GM12865 (cell line): ENCODE measurements around the gene DLG2.

Experiments used
- DNase-seq: peaks from one replicate; pipeline ENCODE4 v3.0.0; 2010; ENCODE audit warnings: low read depth
- H3K4me3 ChIP-seq: 2 replicates; pipeline ENCODE4 v1.5.1; 2011; ENCODE audit warnings: mild to moderate bottlenecking, low read depth, low read length, control low read depth
- TF ChIP-seq, protein P1 (sequence below): IDR thresholded peaks from 2 replicates; pipeline ENCODE4 v1.5.1; 2011; ENCODE audit warnings: low read length, control low read depth, low read depth, inconsistent platforms; ENCODE audit not compliant: insufficient read depth; ENCODE audit errors: missing control alignments

The DLG2 gene

DNA sequence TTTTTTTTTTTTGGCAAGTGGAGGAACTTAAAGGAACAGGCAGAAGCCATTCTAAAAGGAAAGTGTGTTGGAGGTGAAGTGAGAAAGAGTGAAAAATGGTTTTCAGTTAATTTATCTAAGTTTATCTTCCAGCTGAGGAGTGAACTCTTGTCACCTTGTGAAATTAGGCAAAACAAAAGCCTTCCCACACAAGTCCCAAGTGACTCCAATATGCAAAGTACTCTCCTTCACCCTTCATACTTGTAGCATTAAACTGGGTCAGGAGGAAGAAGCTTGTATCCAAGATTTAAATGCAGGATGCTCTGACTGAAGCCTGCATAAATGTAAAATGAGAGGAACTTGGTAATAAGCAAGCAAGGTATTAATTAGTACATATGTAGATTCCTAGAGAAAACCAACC is 796.8 kb downstream of the DLG2 start:
- TF ChIP-seq, protein P1, sequence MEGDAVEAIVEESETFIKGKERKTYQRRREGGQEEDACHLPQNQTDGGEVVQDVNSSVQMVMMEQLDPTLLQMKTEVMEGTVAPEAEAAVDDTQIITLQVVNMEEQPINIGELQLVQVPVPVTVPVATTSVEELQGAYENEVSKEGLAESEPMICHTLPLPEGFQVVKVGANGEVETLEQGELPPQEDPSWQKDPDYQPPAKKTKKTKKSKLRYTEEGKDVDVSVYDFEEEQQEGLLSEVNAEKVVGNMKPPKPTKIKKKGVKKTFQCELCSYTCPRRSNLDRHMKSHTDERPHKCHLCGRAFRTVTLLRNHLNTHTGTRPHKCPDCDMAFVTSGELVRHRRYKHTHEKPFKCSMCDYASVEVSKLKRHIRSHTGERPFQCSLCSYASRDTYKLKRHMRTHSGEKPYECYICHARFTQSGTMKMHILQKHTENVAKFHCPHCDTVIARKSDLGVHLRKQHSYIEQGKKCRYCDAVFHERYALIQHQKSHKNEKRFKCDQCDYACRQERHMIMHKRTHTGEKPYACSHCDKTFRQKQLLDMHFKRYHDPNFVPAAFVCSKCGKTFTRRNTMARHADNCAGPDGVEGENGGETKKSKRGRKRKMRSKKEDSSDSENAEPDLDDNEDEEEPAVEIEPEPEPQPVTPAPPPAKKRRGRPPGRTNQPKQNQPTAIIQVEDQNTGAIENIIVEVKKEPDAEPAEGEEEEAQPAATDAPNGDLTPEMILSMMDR, result no peak
- H3K4me3 ChIP-seq, result no peak overlapping the region
- no peak for DNase-seq

DNA sequence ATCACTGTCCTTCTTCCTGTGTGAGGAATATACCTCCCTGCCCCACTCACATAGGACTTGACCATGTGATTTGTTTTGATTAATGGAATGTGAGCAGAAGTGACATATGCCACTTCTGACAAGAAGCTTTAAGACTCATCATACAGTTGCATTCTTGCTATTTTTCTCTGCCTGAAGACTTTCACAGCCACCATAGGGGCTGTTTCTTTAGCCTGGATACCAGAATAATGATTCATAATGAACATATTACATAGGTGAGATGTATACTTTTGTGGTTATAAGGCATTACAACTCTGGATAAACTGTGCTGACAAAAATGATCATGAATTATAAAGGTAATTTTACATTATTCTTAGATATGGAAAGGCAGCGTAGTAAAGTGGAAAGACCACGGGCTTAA is 798.0 kb downstream of the DLG2 start:
- H3K4me3 ChIP-seq, result no peak overlapping the region
- DNase-seq, result no peak
- TF ChIP-seq, protein P1, result no peak

DNA sequence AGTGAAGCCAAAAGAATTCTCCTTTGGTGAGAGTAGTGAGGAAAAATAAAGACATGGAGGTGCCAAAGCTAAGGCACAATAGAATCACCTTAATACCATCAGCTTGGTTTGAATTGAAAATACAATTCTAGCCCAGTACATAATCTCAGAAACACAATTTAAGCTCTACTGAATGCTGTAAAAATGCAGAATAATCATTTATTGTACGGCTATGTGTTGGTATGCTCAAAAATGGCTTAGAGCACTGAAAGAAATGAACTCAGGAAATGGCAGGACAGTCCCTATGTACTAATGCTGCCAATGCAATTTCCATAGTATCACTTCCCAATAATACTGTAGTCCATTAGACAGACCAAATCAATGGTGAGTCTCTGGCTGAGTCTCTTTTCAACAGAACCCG is 798.5 kb downstream of the DLG2 start:
- TF ChIP-seq, protein P1, result no peak
- DNase-seq, result no peak
- H3K4me3 ChIP-seq, result no peak overlapping the region

DNA sequence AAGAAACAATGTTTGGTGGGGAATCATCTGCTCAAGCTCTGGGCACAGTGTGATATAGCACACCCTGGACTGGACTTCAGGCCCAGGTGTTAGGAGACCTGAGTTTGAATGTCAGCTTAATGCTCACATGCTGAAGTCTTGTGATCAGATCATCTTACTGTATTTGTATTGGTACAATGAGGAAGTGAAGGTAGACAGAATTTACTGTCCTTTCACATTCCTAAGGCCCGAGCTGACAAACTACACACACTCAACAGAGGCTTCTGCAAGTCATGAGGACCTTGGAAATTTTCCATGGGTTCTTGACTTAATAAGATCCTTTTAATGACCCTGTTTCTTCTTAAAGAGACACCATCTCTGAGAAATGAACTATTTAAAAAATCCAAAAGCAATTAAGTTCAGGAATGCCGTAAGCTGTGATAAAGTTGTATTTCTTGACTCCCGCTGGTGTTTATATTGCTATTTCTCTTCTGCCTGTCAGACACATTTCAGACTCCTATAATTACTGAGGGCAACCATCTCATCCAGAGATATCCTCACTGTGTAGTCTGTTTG is 802.0 kb downstream of the DLG2 start:
- no peak for DNase-seq
- no peak overlapping the region for H3K4me3 ChIP-seq
- TF ChIP-seq, protein P1, result no peak

DNA sequence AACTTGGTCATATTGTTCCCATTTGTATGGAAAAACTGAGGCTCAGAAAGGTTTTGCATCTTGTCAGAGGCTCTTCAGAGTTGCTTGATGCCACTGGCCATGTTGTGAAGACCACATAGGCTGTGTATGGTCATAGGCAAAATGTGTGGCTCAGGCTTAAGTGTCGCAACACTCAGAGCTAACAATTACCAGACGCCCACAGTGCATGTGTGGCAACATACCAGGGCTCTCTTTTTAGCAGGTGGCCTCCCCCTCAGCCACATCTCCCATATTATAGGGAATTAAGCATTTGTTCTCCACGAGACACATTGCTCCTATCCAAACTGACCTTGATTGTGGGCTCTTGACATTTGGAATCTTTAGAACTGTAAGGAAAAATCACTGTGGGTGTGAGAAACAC is 802.5 kb downstream of the DLG2 start:
- no peak overlapping the region for H3K4me3 ChIP-seq
- no peak for DNase-seq
- TF ChIP-seq, protein P1, result no peak

DNA sequence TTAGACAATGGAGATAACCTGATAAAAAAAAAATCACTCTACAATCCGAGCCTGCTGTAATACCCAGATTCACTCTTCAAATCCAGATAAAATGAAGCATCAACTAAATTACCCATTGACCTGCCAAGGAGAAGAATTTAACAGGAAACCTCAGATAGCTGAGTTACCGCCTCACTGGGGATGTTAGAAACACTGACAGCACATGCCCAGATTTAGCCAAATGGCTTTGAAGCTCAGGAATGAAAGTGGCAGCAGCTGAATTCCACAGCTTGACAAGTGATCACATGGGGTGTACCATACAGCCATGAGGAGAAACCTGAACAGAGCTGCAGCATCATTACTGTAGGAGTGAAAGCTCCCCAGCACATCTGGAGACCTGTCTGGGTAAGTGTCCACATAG is 807.6 kb downstream of the DLG2 start:
- no peak overlapping the region for H3K4me3 ChIP-seq
- TF ChIP-seq, protein P1, result no peak
- DNase-seq, result no peak

DNA sequence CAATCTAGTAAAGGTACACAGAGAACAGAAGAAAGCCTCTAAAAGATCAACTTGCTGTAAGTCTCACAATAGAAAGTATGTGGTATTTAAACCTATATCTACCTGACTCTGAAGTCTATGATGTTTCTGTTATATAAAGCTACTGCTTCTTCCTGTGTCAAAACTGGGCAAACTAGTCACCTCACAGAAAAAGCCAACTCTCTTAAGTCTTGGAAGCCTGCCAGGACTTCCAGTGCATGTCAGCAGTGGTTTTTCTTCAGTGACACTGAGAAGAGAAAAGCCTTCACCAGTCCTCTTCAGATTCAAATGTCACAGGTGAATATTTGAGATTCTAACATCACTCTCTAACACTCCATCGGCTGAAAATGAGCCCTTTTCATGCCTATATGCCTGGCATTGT is 808.0 kb downstream of the DLG2 start:
- no peak overlapping the region for H3K4me3 ChIP-seq
- DNase-seq, result no peak
- TF ChIP-seq, protein P1, result no peak
